GM10266 (cell line): Measurements from ENCODE around the gene ELP4.
"Not testable (repeated sequence)": the region's sequence is repeated elsewhere in the genome, so short reads cannot be mapped to it uniquely, and the experiment has no call there.

ENCODE experiments used
- DNase-seq: peaks from one replicate; pipeline ENCODE4 v3.0.0; 2012; ENCODE audit errors: extremely low spot score
- CTCF ChIP-seq: IDR thresholded peaks from 2 replicates; pipeline ENCODE4 v1.5.1; 2012; ENCODE audit warnings: mild to moderate bottlenecking, low read depth; ENCODE audit not compliant: control insufficient read depth, insufficient read depth; ENCODE audit errors: missing control alignments

Gene ELP4

GRCh38 chr11:31655483-31655882, 145.9 kb downstream of the ELP4 start:
- no peak for DNase-seq

GRCh38 chr11:31656051-31656450, 146.5 kb downstream of the ELP4 start:
- TF ChIP-seq CTCF = no peak

More at GRCh38 chr11:31655483-31655882, 145.9 kb downstream of the ELP4 start:
- no peak for TF ChIP-seq CTCF

GRCh38 chr11:31657091-31657490, 147.5 kb downstream of the ELP4 start:
- TF ChIP-seq CTCF = no peak
- no peak for DNase-seq

More at GRCh38 chr11:31656051-31656450, 146.5 kb downstream of the ELP4 start:
- DNase-seq = no peak

- DNase-seq = no peak
Measured at GRCh38 chr11:31664129-31664528, 154.6 kb downstream of the ELP4 start.

GRCh38 chr11:31664954-31665353, 155.4 kb downstream of the ELP4 start:
- no peak for TF ChIP-seq CTCF

More at GRCh38 chr11:31664129-31664528, 154.6 kb downstream of the ELP4 start:
- TF ChIP-seq CTCF = no peak

GRCh38 chr11:31671681-31672080, 162.1 kb downstream of the ELP4 start:
- no peak for TF ChIP-seq CTCF

More at GRCh38 chr11:31664954-31665353, 155.4 kb downstream of the ELP4 start:
- DNase-seq = no peak

GRCh38 chr11:31673108-31673507, 163.5 kb downstream of the ELP4 start:
- DNase-seq = not testable (repeated sequence)

More at GRCh38 chr11:31671681-31672080, 162.1 kb downstream of the ELP4 start:
- DNase-seq = no peak
